Measurements from ENCODE around the gene ADCY1.

DNA sequence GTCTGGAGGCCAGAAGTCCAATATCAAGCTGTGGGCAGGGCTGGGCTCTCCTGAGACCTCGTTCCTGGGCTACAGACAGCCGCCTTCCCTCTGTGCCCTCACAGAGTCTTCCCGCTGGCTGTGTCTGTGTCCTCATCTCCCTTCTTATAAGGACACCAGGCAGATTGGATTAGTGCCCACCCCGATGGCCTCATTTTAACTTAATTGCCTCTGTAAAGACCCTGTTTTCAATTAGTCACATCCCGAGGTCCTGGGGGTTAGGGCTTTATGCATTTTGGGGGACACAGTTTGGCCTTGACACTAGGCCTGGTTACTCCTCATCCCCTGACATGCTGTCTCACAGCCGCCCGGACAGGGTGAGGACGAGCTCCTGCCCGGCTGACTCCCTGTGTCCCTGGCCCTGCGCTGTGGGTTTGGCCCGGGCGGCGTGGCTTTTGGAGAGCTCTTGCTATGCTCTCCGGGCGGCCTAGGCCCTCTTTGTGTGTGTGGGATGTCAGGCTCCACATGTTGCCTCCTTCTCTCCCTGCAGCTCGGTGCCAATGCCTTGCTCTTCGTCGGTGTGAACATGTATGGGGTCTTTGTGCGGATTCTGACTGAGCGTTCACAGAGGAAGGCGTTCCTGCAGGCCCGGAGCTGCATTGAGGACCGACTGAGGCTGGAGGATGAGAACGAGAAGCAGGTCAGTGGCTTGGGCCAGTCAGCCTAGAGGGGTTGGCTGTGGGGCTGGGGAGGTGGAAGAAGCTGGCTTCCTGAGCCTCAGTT lies 18.2 kb downstream of the ADCY1 start:
- TF ChIP-seq, protein P1, sequence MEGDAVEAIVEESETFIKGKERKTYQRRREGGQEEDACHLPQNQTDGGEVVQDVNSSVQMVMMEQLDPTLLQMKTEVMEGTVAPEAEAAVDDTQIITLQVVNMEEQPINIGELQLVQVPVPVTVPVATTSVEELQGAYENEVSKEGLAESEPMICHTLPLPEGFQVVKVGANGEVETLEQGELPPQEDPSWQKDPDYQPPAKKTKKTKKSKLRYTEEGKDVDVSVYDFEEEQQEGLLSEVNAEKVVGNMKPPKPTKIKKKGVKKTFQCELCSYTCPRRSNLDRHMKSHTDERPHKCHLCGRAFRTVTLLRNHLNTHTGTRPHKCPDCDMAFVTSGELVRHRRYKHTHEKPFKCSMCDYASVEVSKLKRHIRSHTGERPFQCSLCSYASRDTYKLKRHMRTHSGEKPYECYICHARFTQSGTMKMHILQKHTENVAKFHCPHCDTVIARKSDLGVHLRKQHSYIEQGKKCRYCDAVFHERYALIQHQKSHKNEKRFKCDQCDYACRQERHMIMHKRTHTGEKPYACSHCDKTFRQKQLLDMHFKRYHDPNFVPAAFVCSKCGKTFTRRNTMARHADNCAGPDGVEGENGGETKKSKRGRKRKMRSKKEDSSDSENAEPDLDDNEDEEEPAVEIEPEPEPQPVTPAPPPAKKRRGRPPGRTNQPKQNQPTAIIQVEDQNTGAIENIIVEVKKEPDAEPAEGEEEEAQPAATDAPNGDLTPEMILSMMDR (IDR thresholded peaks at IDR 0.05), result no peak
- TF ChIP-seq POLR2AphosphoS5 (IDR thresholded peaks at IDR 0.05), result no peak
